ENCODE results near the gene NUAK1.

- TF ChIP-seq POLR2AphosphoS5 (IDR thresholded peaks at IDR 0.05) (no peak), CTCF (IDR thresholded peaks at IDR 0.05) (no peak), POLR2A (IDR thresholded peaks at IDR 0.05) (no peak), EP300 (IDR thresholded peaks at IDR 0.05) (no peak)
Measured at GRCh38 chr12:106058256-106059182, 80.2 kb downstream of the NUAK1 start.
